EH (cell line): ENCODE measurements around the gene THNSL1.
A peak's percentile ranks its signal among the peaks of the same experiment; 100 is the strongest.
"Not testable (repeated sequence)": the region's sequence is repeated elsewhere in the genome, so short reads cannot be mapped to it uniquely, and the experiment has no call there.

ENCODE experiments used
- DNase-seq: peaks from one replicate; pipeline ENCODE4 v3.0.0-alpha.2; 2015; ENCODE audit warnings: low read depth

Gene THNSL1

GRCh38 chr10:25016376-25017153 lies at the start of gene THNSL1:
Gene THNSL1, plus strand, starts transcription at chr10:25016612. Its CDS starts 6,612 bp downstream, at chr10:25023224.
- peak; percentile 99 for DNase-seq

- DNase-seq, result no peak
Observed at GRCh38 chr10:24966962-24967481, 49.4 kb upstream of the THNSL1 start.

GRCh38 chr10:24968349-24968748 lies 48.1 kb upstream of the THNSL1 start:
- DNase-seq, result no peak

GRCh38 chr10:24968951-24969350 lies 47.5 kb upstream of the THNSL1 start:
- not testable (repeated sequence) for DNase-seq

- peak; percentile 45 for DNase-seq
Observed at GRCh38 chr10:24969841-24970281, 46.6 kb upstream of the THNSL1 start.

GRCh38 chr10:24971374-24971773 lies 45.0 kb upstream of the THNSL1 start:
- no peak for DNase-seq

GRCh38 chr10:24973163-24973562 lies 43.2 kb upstream of the THNSL1 start:
- DNase-seq, result no peak

GRCh38 chr10:24974976-24975375 lies 41.4 kb upstream of the THNSL1 start:
- peak; percentile 74 for DNase-seq

GRCh38 chr10:24979685-24980084 lies 36.7 kb upstream of the THNSL1 start:
- no peak for DNase-seq

GRCh38 chr10:24981161-24981710 lies 35.2 kb upstream of the THNSL1 start:
- DNase-seq, result no peak

- DNase-seq, result no peak
Observed at GRCh38 chr10:24982319-24983112, 33.9 kb upstream of the THNSL1 start.

- DNase-seq, result no peak
Observed at GRCh38 chr10:24983130-24983529, 33.3 kb upstream of the THNSL1 start.

- DNase-seq, result peak; percentile 28
Observed at GRCh38 chr10:24983946-24984345, 32.5 kb upstream of the THNSL1 start.

- DNase-seq, result no peak
Observed at GRCh38 chr10:24984906-24985305, 31.5 kb upstream of the THNSL1 start.

GRCh38 chr10:24988831-24989640 lies 27.4 kb upstream of the THNSL1 start:
- DNase-seq, result no peak

GRCh38 chr10:24989867-24990266 lies 26.5 kb upstream of the THNSL1 start:
- no peak for DNase-seq

GRCh38 chr10:24991298-24991697 lies 25.1 kb upstream of the THNSL1 start:
- DNase-seq, result no peak

GRCh38 chr10:24992512-24993133 lies 23.8 kb upstream of the THNSL1 start:
- DNase-seq, result no peak

GRCh38 chr10:24993237-24993958 lies 23.0 kb upstream of the THNSL1 start:
- no peak for DNase-seq

GRCh38 chr10:24995072-24995471 lies 21.3 kb upstream of the THNSL1 start:
- no peak for DNase-seq

- DNase-seq, result no peak
Observed at GRCh38 chr10:24998044-24998443, 18.4 kb upstream of the THNSL1 start.
